Smooth muscle cell (in vitro differentiated cells): ENCODE measurements around the gene MEGF8. TPM values are rescaled to one million over a fixed set of nuclear protein-coding genes. Genes with fewer than 3 reads are reported as not detected.
"Not testable (repeated sequence)": the region's sequence is repeated elsewhere in the genome, so short reads cannot be mapped to it uniquely, and the experiment has no call there.

Experiments
- DNase-seq: peaks from one replicate; lab custom pipeline; 2025; ENCODE audit not compliant: unreplicated experiment; lab: John Stamatoyannopoulos, UW
- H2AFZ ChIP-seq: fragments of 200-600 bp; sonication (generic); 2 replicates; pipeline ENCODE4 v1.6.0; 2016; ENCODE audit warnings: antibody characterized with exemption, low read depth, mild to moderate bottlenecking
- H3F3A ChIP-seq: fragments of 200-600 bp; sonication (generic); 2 replicates; pipeline ENCODE4 v1.6.0; 2017; ENCODE audit warnings: antibody characterized with exemption, low read depth
- H3K27ac ChIP-seq: fragments of 200-600 bp; sonication (generic); 2 replicates; pipeline ENCODE4 v1.5.1; 2016; ENCODE audit warnings: low read depth, mild to moderate bottlenecking
- H3K27me3 ChIP-seq: fragments of 200-600 bp; sonication (generic); 2 replicates; pipeline ENCODE4 v1.6.1; 2016; ENCODE audit warnings: low read depth, mild to moderate bottlenecking
- H3K36me3 ChIP-seq: fragments of 200-600 bp; sonication (generic); 2 replicates; pipeline ENCODE4 v1.5.1; 2016; ENCODE audit warnings: low read depth
- H3K4me1 ChIP-seq: fragments of 200-600 bp; sonication (generic); 2 replicates; pipeline ENCODE4 v1.5.1; 2016; ENCODE audit warnings: low read depth
- H3K4me2 ChIP-seq: fragments of 200-600 bp; sonication (generic); 2 replicates; pipeline ENCODE4 v1.6.0; 2016; ENCODE audit warnings: mild to moderate bottlenecking
- H3K4me3 ChIP-seq: fragments of 200-600 bp; sonication (generic); 2 replicates; pipeline ENCODE4 v1.5.1; 2016; ENCODE audit warnings: mild to moderate bottlenecking
- H3K79me2 ChIP-seq: fragments of 200-600 bp; sonication (generic); 2 replicates; pipeline ENCODE4 v1.6.0; 2016; ENCODE audit warnings: low read depth, mild to moderate bottlenecking
- H3K9ac ChIP-seq: fragments of 200-600 bp; sonication (generic); 2 replicates; pipeline ENCODE4 v1.6.0; 2016; ENCODE audit warnings: low read depth
- H3K9me3 ChIP-seq: fragments of 200-600 bp; sonication (generic); replicated peaks from 2 replicates; pipeline ENCODE4 v1.5.1; 2016; ENCODE audit warnings: low read depth
- H4K20me1 ChIP-seq: fragments of 200-600 bp; sonication (generic); 2 replicates; pipeline ENCODE4 v1.6.0; 2016; ENCODE audit warnings: low read depth
- CTCF ChIP-seq: fragments of 200-600 bp; sonication (generic); IDR thresholded peaks from 2 replicates; pipeline ENCODE4 v1.5.1; 2017; ENCODE audit warnings: borderline replicate concordance, mild to moderate bottlenecking, antibody characterized with exemption; ENCODE audit not compliant: insufficient read depth, poor library complexity, severe bottlenecking
- WGBS: methylation state at CpG from one replicate; pipeline ENCODE4 v1.1.7; 2016; ENCODE audit warnings: low lambda C conversion rate; 5-methylcytosine and 5-hydroxymethylcytosine counted together
- polyA plus RNA-seq: library from polyadenylated mRNA; unstranded; fragments of >200 nt; fragmentation: Nextera tagmentation; extraction: Ambion mirVana; gene quantifications from 2 replicates; pipeline ENCODE4 v1.2.1, GENCODE V29; 2016
- total RNA-seq: library from RNA; depleted of rRNA; stranded (reverse); fragments of >200 nt; gene quantifications from 2 replicates; pipeline ENCODE4 v1.2.3, GENCODE V29; 2014

The MEGF8 gene
- total and polyA plus RNA-seq, 2 experiments from 2014 or later, result 8.2 to 16.4 TPM

GRCh38 chr19:42334697-42335373 is 9.4 kb downstream of the MEGF8 start:
- Histone ChIP-seq H3K36me3 (no peaks in the 10 kb centered on the region), H3K4me3 (no peak overlapping the region), H3K9ac (no peak overlapping the region), H3K27ac (no peak overlapping the region), H3K27me3 (no peaks in the 10 kb centered on the region), H3F3A (no peaks in the 10 kb centered on the region), H4K20me1 (peaks cover 26% of the 10 kb centered on the region), H2AFZ (no peak overlapping the region), H3K4me2 (no peak overlapping the region), H3K79me2 (peaks cover 10% of the 10 kb centered on the region), H3K4me1 (no peaks in the 10 kb centered on the region), H3K9me3 (no peaks in the 10 kb centered on the region)
- 90% methylated on average over 13 of the region's 13 CpGs for WGBS
- DNase-seq, result no peak
- no peak for TF ChIP-seq CTCF

GRCh38 chr19:42335374-42335936 is 10.0 kb downstream of the MEGF8 start:
- Histone ChIP-seq H3K27me3 (no peaks in the 10 kb centered on the region), H4K20me1 (peaks cover 20% of the 10 kb centered on the region), H3F3A (no peaks in the 10 kb centered on the region), H3K9ac (no peak overlapping the region), H3K4me1 (no peaks in the 10 kb centered on the region), H2AFZ (no peak overlapping the region), H3K4me2 (no peak overlapping the region), H3K9me3 (no peaks in the 10 kb centered on the region), H3K79me2 (peaks cover 5% of the 10 kb centered on the region), H3K36me3 (no peaks in the 10 kb centered on the region), H3K27ac (no peak overlapping the region), H3K4me3 (no peak overlapping the region)
- 94% methylated on average over 7 of the region's 7 CpGs for WGBS
- no peak for DNase-seq
- no peak for TF ChIP-seq CTCF

GRCh38 chr19:42335971-42336370 is 10.5 kb downstream of the MEGF8 start:
- no peaks in the 10 kb centered on the region for H3K9me3 ChIP-seq
- peaks cover 3% of the 10 kb centered on the region for H3K79me2 ChIP-seq
- H3K4me1 ChIP-seq, result no peaks in the 10 kb centered on the region
- no peak overlapping the region for H3K4me3 ChIP-seq
- H3K36me3 ChIP-seq, result no peaks in the 10 kb centered on the region
- TF ChIP-seq CTCF, result no peak
- no peak overlapping the region for H3K9ac ChIP-seq
- H3F3A ChIP-seq, result no peaks in the 10 kb centered on the region
- DNase-seq, result no peak
- no peaks in the 10 kb centered on the region for H3K27me3 ChIP-seq
- peaks cover 15% of the 10 kb centered on the region for H4K20me1 ChIP-seq
- no peak overlapping the region for H3K27ac ChIP-seq
- WGBS, result 97% methylated on average over 19 of the region's 19 CpGs
- H3K4me2 ChIP-seq, result no peak overlapping the region
- H2AFZ ChIP-seq, result no peak overlapping the region

- H3K9me3 ChIP-seq, H4K20me1 ChIP-seq, H3K27ac ChIP-seq, H3K4me3 ChIP-seq, H3K4me1 ChIP-seq, H3K9ac ChIP-seq, H3F3A ChIP-seq, H3K27me3 ChIP-seq, H2AFZ ChIP-seq, DNase-seq, H3K79me2 ChIP-seq, H3K4me2 ChIP-seq, H3K36me3 ChIP-seq: not testable (repeated sequence)
- 94% methylated on average over 7 of the region's 7 CpGs for WGBS
These were observed 13.9 kb downstream of the MEGF8 start for GRCh38 chr19:42339126-42339860.

- H3K9ac ChIP-seq, H3K4me3 ChIP-seq, H3K79me2 ChIP-seq, H3K27me3 ChIP-seq, DNase-seq, H3K4me2 ChIP-seq, H3K27ac ChIP-seq, H3K4me1 ChIP-seq, H3K9me3 ChIP-seq, H3F3A ChIP-seq, H4K20me1 ChIP-seq, H3K36me3 ChIP-seq, H2AFZ ChIP-seq: not testable (repeated sequence)
- WGBS, result 98% methylated on average over 4 of the region's 4 CpGs
These were observed 14.5 kb downstream of the MEGF8 start for GRCh38 chr19:42339922-42340321.
